Uterus (tissue), 2 donors: ENCODE results near the gene SOAT1.

Experiments used
- POLR2A ChIP-seq, 2 donors: fragments of 450-650 bp; IDR thresholded peaks; one replicate each; pipeline ENCODE4 v1.6.1; 2016; ENCODE audit warnings: antibody characterized with exemption in 2 of 2, mild to moderate bottlenecking in 1 of 2, moderate library complexity in 1 of 2
- TF ChIP-seq, protein P1 (sequence below), 4 experiments: fragments of 200-600 bp in 2 of 4; fragments of 450-650 bp in 2 of 4; sonication (generic) in 2 of 4; IDR thresholded peaks; one replicate each; pipeline ENCODE4 v1.5.1; 2016 to 2019; ENCODE audit warnings: antibody characterized with exemption in 4 of 4, mild to moderate bottlenecking in 2 of 4, moderate library complexity in 1 of 4

DNA sequence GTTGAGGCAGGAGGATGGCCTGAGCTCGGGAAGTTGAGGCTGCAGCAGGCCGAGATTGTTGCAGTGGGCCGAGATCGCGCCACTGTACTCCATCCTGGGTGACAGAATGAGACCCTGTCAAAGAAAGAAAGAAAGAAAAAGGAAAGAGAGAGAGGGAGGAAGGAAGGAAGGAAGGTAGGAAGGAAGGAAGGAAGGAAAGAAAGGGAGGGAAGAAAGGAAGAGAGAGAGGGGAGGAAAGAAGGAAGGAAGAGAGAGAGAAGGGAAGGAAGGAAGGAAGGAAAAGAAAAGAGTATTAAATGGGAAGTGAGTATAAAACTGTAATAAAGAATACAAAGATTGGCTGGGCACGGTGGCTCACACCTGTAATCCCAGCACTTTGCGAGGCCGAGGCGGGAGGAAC lies 45.7 kb upstream of the SOAT1 start:
- TF ChIP-seq, protein P1, sequence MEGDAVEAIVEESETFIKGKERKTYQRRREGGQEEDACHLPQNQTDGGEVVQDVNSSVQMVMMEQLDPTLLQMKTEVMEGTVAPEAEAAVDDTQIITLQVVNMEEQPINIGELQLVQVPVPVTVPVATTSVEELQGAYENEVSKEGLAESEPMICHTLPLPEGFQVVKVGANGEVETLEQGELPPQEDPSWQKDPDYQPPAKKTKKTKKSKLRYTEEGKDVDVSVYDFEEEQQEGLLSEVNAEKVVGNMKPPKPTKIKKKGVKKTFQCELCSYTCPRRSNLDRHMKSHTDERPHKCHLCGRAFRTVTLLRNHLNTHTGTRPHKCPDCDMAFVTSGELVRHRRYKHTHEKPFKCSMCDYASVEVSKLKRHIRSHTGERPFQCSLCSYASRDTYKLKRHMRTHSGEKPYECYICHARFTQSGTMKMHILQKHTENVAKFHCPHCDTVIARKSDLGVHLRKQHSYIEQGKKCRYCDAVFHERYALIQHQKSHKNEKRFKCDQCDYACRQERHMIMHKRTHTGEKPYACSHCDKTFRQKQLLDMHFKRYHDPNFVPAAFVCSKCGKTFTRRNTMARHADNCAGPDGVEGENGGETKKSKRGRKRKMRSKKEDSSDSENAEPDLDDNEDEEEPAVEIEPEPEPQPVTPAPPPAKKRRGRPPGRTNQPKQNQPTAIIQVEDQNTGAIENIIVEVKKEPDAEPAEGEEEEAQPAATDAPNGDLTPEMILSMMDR (IDR thresholded peaks at IDR 0.05), result no peak
- TF ChIP-seq POLR2A (IDR thresholded peaks at IDR 0.05), result no peak
